Neural cell (in vitro differentiated cells): ENCODE results near the gene C1orf105. TPM values are rescaled to one million over a fixed set of nuclear protein-coding genes. Genes with fewer than 3 reads are reported as not detected.

ENCODE experiments used
- H2AFZ ChIP-seq: fragments of 200-600, 300-800 bp; sonication (generic), shearing (Covaris generic); 2 replicates; pipeline ENCODE4 v1.6.0; 2014; ENCODE audit warnings: low read depth, mild to moderate bottlenecking, antibody characterized with exemption, low read length, moderate library complexity
- H3F3A ChIP-seq: fragments of 200-600 bp; shearing (Covaris generic); 2 replicates; pipeline ENCODE4 v1.6.1; 2016; ENCODE audit warnings: mild to moderate bottlenecking, moderate library complexity, mixed read lengths, antibody characterized with exemption, low read length; ENCODE audit not compliant: insufficient read depth, poor library complexity, severe bottlenecking
- H3K27ac ChIP-seq: fragments of 200-600, 300-800 bp; sonication (generic), shearing (Covaris generic); 2 replicates; pipeline ENCODE4 v1.5.1; 2014; ENCODE audit warnings: mild to moderate bottlenecking, low read length, moderate library complexity
- H3K27me3 ChIP-seq: fragments of 300-800, 200-600 bp; sonication (generic), shearing (Covaris generic); 2 replicates; pipeline ENCODE4 v1.6.0; 2014; ENCODE audit warnings: mild to moderate bottlenecking, low read depth, low read length, moderate library complexity; ENCODE audit not compliant: insufficient read depth
- H3K36me3 ChIP-seq: fragments of 300-800, 200-600 bp; sonication (generic), shearing (Covaris generic); 2 replicates; pipeline ENCODE4 v1.5.1; 2014; ENCODE audit warnings: mild to moderate bottlenecking, antibody characterized with exemption, low read length, moderate library complexity; ENCODE audit not compliant: insufficient read depth
- H3K4me2 ChIP-seq: fragments of 300-800, 200-600 bp; sonication (generic), shearing (Covaris generic); 2 replicates; pipeline ENCODE4 v1.6.0; 2014; ENCODE audit warnings: mild to moderate bottlenecking, low read length
- H3K4me3 ChIP-seq: fragments of 300-800, 200-600 bp; sonication (generic), shearing (Covaris generic); 2 replicates; pipeline ENCODE4 v1.5.1; 2014; ENCODE audit warnings: mild to moderate bottlenecking, low read length, moderate library complexity
- H3K79me2 ChIP-seq: fragments of 200-600 bp; shearing (Covaris generic); replicated peaks from 2 replicates; pipeline ENCODE4 v1.6.0; 2014; ENCODE audit warnings: mild to moderate bottlenecking, low read length, moderate library complexity; ENCODE audit not compliant: insufficient read depth
- H3K9ac ChIP-seq: fragments of 300-800, 200-600 bp; sonication (generic), shearing (Covaris generic); 2 replicates; pipeline ENCODE4 v1.6.1; 2016; ENCODE audit warnings: mild to moderate bottlenecking, low read length, mixed read lengths
- H3K9me2 ChIP-seq: fragments of 200-600 bp; shearing (Covaris generic); 2 replicates; pipeline ENCODE4 v1.6.1; 2016; ENCODE audit warnings: mild to moderate bottlenecking, low read length, mixed read lengths; ENCODE audit not compliant: insufficient read depth
- H3K9me3 ChIP-seq: fragments of 200-600, 300-800 bp; sonication (generic), shearing (Covaris generic); 2 replicates; pipeline ENCODE4 v1.6.1; 2016; ENCODE audit warnings: mild to moderate bottlenecking, mixed run types, low read length, moderate library complexity, mixed read lengths
- H4K20me1 ChIP-seq: fragments of 200-600 bp; shearing (Covaris generic); 2 replicates; pipeline ENCODE4 v1.6.1; 2016; ENCODE audit warnings: mild to moderate bottlenecking, mixed run types; ENCODE audit not compliant: insufficient read depth
- CTCF ChIP-seq: fragments of 450-650 bp; IDR thresholded peaks from 2 replicates; pipeline ENCODE4 v1.5.1; 2014; ENCODE audit warnings: antibody characterized with exemption, mild to moderate bottlenecking, moderate library complexity; ENCODE audit not compliant: poor library complexity, severe bottlenecking
- EP300 ChIP-seq: fragments of 450-650 bp; conservative IDR thresholded peaks from 2 replicates; pipeline ENCODE4 v1.6.1; 2014; ENCODE audit warnings: antibody characterized with exemption, mild to moderate bottlenecking, moderate library complexity; ENCODE audit not compliant: poor library complexity, severe bottlenecking
- EZH2 ChIP-seq: fragments of 200-600, 300-800 bp; shearing (Covaris generic), sonication (generic); IDR thresholded peaks from 2 replicates; pipeline ENCODE4 v1.6.1; 2014; ENCODE audit warnings: antibody characterized with exemption, low read length, borderline replicate concordance, mild to moderate bottlenecking; ENCODE audit not compliant: insufficient read depth, poor library complexity, severe bottlenecking
- MXI1 ChIP-seq: fragments of 450-650 bp; conservative IDR thresholded peaks from 2 replicates; pipeline ENCODE4 v1.6.1; 2014; ENCODE audit warnings: antibody characterized with exemption, mild to moderate bottlenecking; ENCODE audit not compliant: poor library complexity, severe bottlenecking
- POLR2AphosphoS5 ChIP-seq: IDR thresholded peaks from 2 replicates; pipeline ENCODE4 v1.6.1; 2012
- RAD21 ChIP-seq: fragments of 450-650 bp; conservative IDR thresholded peaks from 2 replicates; pipeline ENCODE4 v1.6.1; 2014; ENCODE audit warnings: antibody characterized with exemption, mild to moderate bottlenecking, moderate library complexity
- REST ChIP-seq: IDR thresholded peaks from 2 replicates; pipeline ENCODE4 v1.6.1; 2012; ENCODE audit warnings: borderline replicate concordance
- SMC3 ChIP-seq: fragments of 450-650 bp; conservative IDR thresholded peaks from 2 replicates; pipeline ENCODE4 v1.6.1; 2014; ENCODE audit warnings: antibody characterized with exemption, mild to moderate bottlenecking, moderate library complexity; ENCODE audit not compliant: poor library complexity
- TAF1 ChIP-seq: IDR thresholded peaks from 2 replicates; pipeline ENCODE4 v1.6.1; 2012; ENCODE audit warnings: low read depth
- polyA plus RNA-seq: library from polyadenylated mRNA; depleted of rRNA; stranded (reverse); fragments of >200 nt; gene quantifications from 2 replicates; pipeline ENCODE4 v1.2.3, GENCODE V29; 2014

C1orf105 gene
- polyA plus RNA-seq, 1 donor from 2014 or later: not detected

GRCh38 chr1:172446547-172446946, 26.1 kb downstream of the C1orf105 start:
- Histone ChIP-seq H3K79me2 (peaks cover 11% of the 10 kb centered on the region), H3K27ac (no peak overlapping the region), H3K9me3 (no peaks in the 10 kb centered on the region), H4K20me1 (no peaks in the 10 kb centered on the region), H3K36me3 (no peaks in the 10 kb centered on the region), H3K27me3 (no peaks in the 10 kb centered on the region), H3K9me2 (no peaks in the 10 kb centered on the region), H3F3A (no peaks in the 10 kb centered on the region), H2AFZ (no peak overlapping the region), H3K4me2 (no peak overlapping the region), H3K9ac (no peak overlapping the region), H3K4me3 (no peak overlapping the region)
- no peak for TF ChIP-seq MXI1
- TF ChIP-seq SMC3: no peak
- TF ChIP-seq REST: no peak
- no peak for TF ChIP-seq RAD21
- TF ChIP-seq EZH2: no peak
- no peak for TF ChIP-seq CTCF
- TF ChIP-seq POLR2AphosphoS5: no peak
- TF ChIP-seq EP300: no peak
- no peak for TF ChIP-seq TAF1

- Histone ChIP-seq H3K4me2 (no peak overlapping the region), H3K9ac (no peak overlapping the region), H3K79me2 (peaks cover 11% of the 10 kb centered on the region), H3K27ac (no peak overlapping the region), H3K4me3 (no peak overlapping the region), H4K20me1 (no peaks in the 10 kb centered on the region), H3F3A (no peaks in the 10 kb centered on the region), H3K27me3 (no peaks in the 10 kb centered on the region), H2AFZ (no peak overlapping the region), H3K36me3 (no peaks in the 10 kb centered on the region), H3K9me3 (no peaks in the 10 kb centered on the region), H3K9me2 (no peaks in the 10 kb centered on the region)
- TF ChIP-seq REST: no peak
- TF ChIP-seq RAD21: no peak
- TF ChIP-seq SMC3: no peak
- TF ChIP-seq POLR2AphosphoS5: no peak
- no peak for TF ChIP-seq MXI1
- TF ChIP-seq EP300: no peak
- TF ChIP-seq TAF1: no peak
- no peak for TF ChIP-seq CTCF
- no peak for TF ChIP-seq EZH2
Measured at GRCh38 chr1:172447641-172448040, 27.2 kb downstream of the C1orf105 start.
